KMS-11 (cell line): Measurements from ENCODE around the gene CACNA1D.

Source experiments
- H2AFZ ChIP-seq: fragments of 200-600 bp; sonication (generic); 2 replicates; pipeline ENCODE4 v1.6.1; 2016; ENCODE audit warnings: antibody characterized with exemption, mixed run types, low read depth
- H3K27ac ChIP-seq: fragments of 200-600 bp; sonication (generic); 2 replicates; pipeline ENCODE4 v1.6.1; 2016; ENCODE audit warnings: mild to moderate bottlenecking, mixed run types
- H3K27me3 ChIP-seq: fragments of 200-600 bp; sonication (generic); 2 replicates; pipeline ENCODE4 v1.6.1; 2017; ENCODE audit warnings: mild to moderate bottlenecking, low read depth, mixed run types, moderate library complexity; ENCODE audit not compliant: insufficient read depth
- H3K36me3 ChIP-seq: fragments of 200-600 bp; sonication (generic); 2 replicates; pipeline ENCODE4 v1.6.1; 2017; ENCODE audit warnings: mild to moderate bottlenecking, mixed run types; ENCODE audit not compliant: insufficient read depth
- H3K4me1 ChIP-seq: fragments of 200-600 bp; sonication (generic); 2 replicates; pipeline ENCODE4 v1.6.1; 2016; ENCODE audit warnings: mild to moderate bottlenecking, low read depth, mixed run types; ENCODE audit not compliant: poor library complexity, severe bottlenecking
- H3K4me2 ChIP-seq: fragments of 200-600 bp; sonication (generic); 2 replicates; pipeline ENCODE4 v1.7.0; 2016; ENCODE audit warnings: mild to moderate bottlenecking, mixed run types
- H3K4me3 ChIP-seq: fragments of 200-600 bp; sonication (generic); IDR thresholded peaks from 2 replicates; pipeline ENCODE4 v1.6.1; 2017; ENCODE audit warnings: low read depth, low read length, mixed read lengths; ENCODE audit not compliant: insufficient read depth
- H3K79me2 ChIP-seq: fragments of 200-600 bp; sonication (generic); 2 replicates; pipeline ENCODE4 v1.6.1; 2016; ENCODE audit warnings: low read depth, mixed run types; ENCODE audit not compliant: insufficient read depth
- H3K9ac ChIP-seq: fragments of 200-600 bp; sonication (generic); 2 replicates; pipeline ENCODE4 v1.6.1; 2016; ENCODE audit warnings: mild to moderate bottlenecking, mixed run types
- H4K20me1 ChIP-seq: fragments of 200-600 bp; sonication (generic); 2 replicates; pipeline ENCODE4 v1.6.1; 2016; ENCODE audit warnings: mild to moderate bottlenecking, mixed run types; ENCODE audit not compliant: insufficient read depth
- CTCF ChIP-seq: fragments of 200-600 bp; sonication (generic); conservative IDR thresholded peaks from 2 replicates; pipeline ENCODE4 v1.6.1; 2017; ENCODE audit warnings: low read depth, mild to moderate bottlenecking, antibody characterized with exemption, low read length, moderate library complexity, mixed read lengths

CACNA1D gene

DNA sequence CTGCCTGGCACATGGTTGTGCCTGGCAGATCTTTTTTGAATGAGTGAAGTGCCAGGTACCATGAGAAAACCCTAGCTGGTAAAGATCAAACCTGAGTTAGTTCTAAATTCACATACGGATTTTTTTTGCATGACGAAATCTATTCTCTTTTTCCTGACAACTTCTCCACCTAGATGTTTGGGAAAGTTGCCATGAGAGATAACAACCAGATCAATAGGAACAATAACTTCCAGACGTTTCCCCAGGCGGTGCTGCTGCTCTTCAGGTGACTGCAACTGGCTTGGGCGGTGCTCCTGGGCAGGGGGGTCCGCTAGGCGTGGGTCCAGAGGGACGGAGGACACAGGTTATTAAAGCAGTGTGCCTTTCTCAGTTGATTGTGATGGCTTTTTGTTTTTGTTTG, 280.0 kb downstream of the CACNA1D start:
- H3K79me2 ChIP-seq, result no peaks in the 10 kb centered on the region
- H4K20me1 ChIP-seq, result no peaks in the 10 kb centered on the region
- no peaks in the 10 kb centered on the region for H3K36me3 ChIP-seq
- H2AFZ ChIP-seq, result no peak overlapping the region
- no peak overlapping the region for H3K9ac ChIP-seq
- H3K27me3 ChIP-seq, result no peaks in the 10 kb centered on the region
- H3K4me2 ChIP-seq, result no peak overlapping the region
- no peak for TF ChIP-seq CTCF
- no peak overlapping the region for H3K27ac ChIP-seq
- H3K4me3 ChIP-seq, result no peak overlapping the region
- H3K4me1 ChIP-seq, result no peaks in the 10 kb centered on the region

- Histone ChIP-seq H4K20me1 (no peaks in the 10 kb centered on the region), H3K4me2 (no peak overlapping the region), H3K4me3 (no peak overlapping the region), H3K27me3 (no peaks in the 10 kb centered on the region), H3K9ac (no peak overlapping the region), H3K36me3 (no peaks in the 10 kb centered on the region), H3K79me2 (no peaks in the 10 kb centered on the region), H3K4me1 (no peaks in the 10 kb centered on the region), H3K27ac (no peak overlapping the region), H2AFZ (no peak overlapping the region)
- no peak for TF ChIP-seq CTCF
These were observed 280.6 kb downstream of the CACNA1D start for GRCh38 chr3:53775018-53775417.

DNA sequence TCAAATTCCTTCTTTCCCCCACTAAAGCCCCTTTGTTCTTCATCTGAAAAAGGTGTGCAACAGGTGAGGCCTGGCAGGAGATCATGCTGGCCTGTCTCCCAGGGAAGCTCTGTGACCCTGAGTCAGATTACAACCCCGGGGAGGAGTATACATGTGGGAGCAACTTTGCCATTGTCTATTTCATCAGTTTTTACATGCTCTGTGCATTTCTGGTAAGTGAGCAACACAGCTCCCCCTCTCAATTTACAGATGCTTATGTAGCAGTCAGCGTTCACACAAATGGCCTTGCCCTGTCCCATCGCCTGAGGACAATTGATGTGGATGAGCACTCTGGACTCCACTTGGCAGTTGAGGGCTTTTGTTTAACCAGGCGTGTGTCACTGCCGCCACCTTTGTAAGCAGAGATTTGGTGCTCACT, 281.4 kb downstream of the CACNA1D start:
- no peak overlapping the region for H3K9ac ChIP-seq
- no peaks in the 10 kb centered on the region for H3K79me2 ChIP-seq
- H3K4me2 ChIP-seq, result no peak overlapping the region
- H4K20me1 ChIP-seq, result no peaks in the 10 kb centered on the region
- TF ChIP-seq CTCF, result no peak
- H3K4me1 ChIP-seq, result no peaks in the 10 kb centered on the region
- no peak overlapping the region for H3K27ac ChIP-seq
- H3K4me3 ChIP-seq, result no peak overlapping the region
- H2AFZ ChIP-seq, result no peak overlapping the region
- no peaks in the 10 kb centered on the region for H3K36me3 ChIP-seq
- no peaks in the 10 kb centered on the region for H3K27me3 ChIP-seq

GRCh38 chr3:53776494-53777101, 282.2 kb downstream of the CACNA1D start:
- no peak overlapping the region for H3K9ac ChIP-seq
- H3K27me3 ChIP-seq, result no peaks in the 10 kb centered on the region
- no peak overlapping the region for H3K4me3 ChIP-seq
- no peak for TF ChIP-seq CTCF
- H2AFZ ChIP-seq, result no peak overlapping the region
- H3K4me1 ChIP-seq, result no peaks in the 10 kb centered on the region
- no peak overlapping the region for H3K4me2 ChIP-seq
- no peaks in the 10 kb centered on the region for H3K36me3 ChIP-seq
- H4K20me1 ChIP-seq, result no peaks in the 10 kb centered on the region
- no peaks in the 10 kb centered on the region for H3K79me2 ChIP-seq
- H3K27ac ChIP-seq, result no peak overlapping the region
